ENCODE measurements around the gene TULP4.

GRCh38 chr6:158290040-158290439, 22.2 kb upstream of the TULP4 start:
- TF ChIP-seq CTCF (IDR thresholded peaks at IDR 0.05) = no peak
- TF ChIP-seq USF2 (IDR thresholded peaks at IDR 0.05) = no peak
- TF ChIP-seq CHD4 (IDR thresholded peaks at IDR 0.05; ENCODE audit: borderline replicate concordance) = no peak
- TF ChIP-seq CEBPB (IDR thresholded peaks at IDR 0.05) = no peak
- TF ChIP-seq JUN (IDR thresholded peaks at IDR 0.05) = no peak
- no peak for TF ChIP-seq RAD21 (conservative IDR thresholded peaks at IDR 0.05 in 1 of 2, IDR thresholded peaks at IDR 0.05 in 1 of 2)
- TF ChIP-seq CBX8 (IDR thresholded peaks at IDR 0.05) = no peak
- no peak for TF ChIP-seq MAX (IDR thresholded peaks at IDR 0.05)
- TF ChIP-seq EP300 (IDR thresholded peaks at IDR 0.05) = no peak
- TF ChIP-seq RARB (CRISPR knock-in tag; IDR thresholded peaks at IDR 0.05) = no peak
- no peak for TF ChIP-seq POLR2AphosphoS2 (conservative IDR thresholded peaks at IDR 0.05; ENCODE audit: low read length)
- TF ChIP-seq POLR2A (IDR thresholded peaks at IDR 0.05; ENCODE audit: low read length) = no peak
- no peak for TF ChIP-seq ZC3H11A (IDR thresholded peaks at IDR 0.05)
- no peak for TF ChIP-seq RCOR1 (IDR thresholded peaks at IDR 0.05; ENCODE audit: low read depth, low read length)
